ENCODE data around the gene CKAP2L.
"Not testable (repeated sequence)": the region's sequence is repeated elsewhere in the genome, so short reads cannot be mapped to it uniquely, and the experiment has no call there.

The CKAP2L gene

GRCh38 chr2:112710956-112711750 is 53.3 kb downstream of the CKAP2L start:
- no peaks in the 10 kb centered on the region for H3K4me1 ChIP-seq (ENCODE audit: control insufficient read depth, insufficient read depth, low read length)
- H3K27ac ChIP-seq (ENCODE audit: insufficient read depth, low read depth, low read length, poor library complexity, severe bottlenecking), result no peak overlapping the region
- H3K27me3 ChIP-seq (ENCODE audit: control insufficient read depth, insufficient read depth, low read length, poor library complexity, severe bottlenecking), result no peaks in the 10 kb centered on the region
- no peaks in the 10 kb centered on the region for H3K9me3 ChIP-seq (ENCODE audit: control insufficient read depth, low read length)
- WGBS, 2 experiments, result 90 to 91% methylated on average over 8 to 9 of the region's 9 CpGs
- H3K36me3 ChIP-seq (ENCODE audit: control insufficient read depth, insufficient read depth, low read length), result no peaks in the 10 kb centered on the region
- no peak overlapping the region for H3K4me3 ChIP-seq (ENCODE audit: insufficient read depth, low read depth, low read length)

- Histone ChIP-seq H3K27me3 (ENCODE audit: control insufficient read depth, insufficient read depth, low read length, poor library complexity, severe bottlenecking) (no peaks in the 10 kb centered on the region), H3K4me3 (ENCODE audit: insufficient read depth, low read depth, low read length) (no peak overlapping the region), H3K9me3 (ENCODE audit: control insufficient read depth, low read length) (no peaks in the 10 kb centered on the region), H3K4me1 (ENCODE audit: control insufficient read depth, insufficient read depth, low read length) (no peaks in the 10 kb centered on the region), H3K27ac (ENCODE audit: insufficient read depth, low read depth, low read length, poor library complexity, severe bottlenecking) (no peak overlapping the region), H3K36me3 (ENCODE audit: control insufficient read depth, insufficient read depth, low read length) (no peaks in the 10 kb centered on the region)
- WGBS, 2 experiments, result 91 to 95% methylated on average over 6 of the region's 6 CpGs
Observed at GRCh38 chr2:112709703-112710102, 54.7 kb downstream of the CKAP2L start.

- Histone ChIP-seq H3K27me3 (ENCODE audit: control insufficient read depth, insufficient read depth, low read length, poor library complexity, severe bottlenecking) (no peaks in the 10 kb centered on the region), H3K36me3 (ENCODE audit: control insufficient read depth, insufficient read depth, low read length) (no peaks in the 10 kb centered on the region), H3K9me3 (ENCODE audit: control insufficient read depth, low read length) (no peaks in the 10 kb centered on the region), H3K4me3 (ENCODE audit: insufficient read depth, low read depth, low read length) (no peak overlapping the region), H3K4me1 (ENCODE audit: control insufficient read depth, insufficient read depth, low read length) (no peaks in the 10 kb centered on the region), H3K27ac (ENCODE audit: insufficient read depth, low read depth, low read length, poor library complexity, severe bottlenecking) (no peak overlapping the region)
- 75 to 78% methylated on average over 10 of the region's 10 CpGs for WGBS, 2 experiments
Observed at GRCh38 chr2:112708968-112709367, 55.4 kb downstream of the CKAP2L start.

GRCh38 chr2:112706947-112707346 is 57.5 kb downstream of the CKAP2L start:
- 91 to 96% methylated on average over 9 of the region's 9 CpGs for WGBS, 2 experiments
- H3K27ac ChIP-seq (ENCODE audit: insufficient read depth, low read depth, low read length, poor library complexity, severe bottlenecking); H3K4me1 ChIP-seq (ENCODE audit: control insufficient read depth, insufficient read depth, low read length); H3K36me3 ChIP-seq (ENCODE audit: control insufficient read depth, insufficient read depth, low read length); H3K9me3 ChIP-seq (ENCODE audit: control insufficient read depth, low read length); H3K27me3 ChIP-seq (ENCODE audit: control insufficient read depth, insufficient read depth, low read length, poor library complexity, severe bottlenecking); H3K4me3 ChIP-seq (ENCODE audit: insufficient read depth, low read depth, low read length): not testable (repeated sequence)

GRCh38 chr2:112706170-112706664 is 58.2 kb downstream of the CKAP2L start:
- Histone ChIP-seq H3K4me3 (ENCODE audit: insufficient read depth, low read depth, low read length) (no peak overlapping the region), H3K27ac (ENCODE audit: insufficient read depth, low read depth, low read length, poor library complexity, severe bottlenecking) (no peak overlapping the region), H3K36me3 (ENCODE audit: control insufficient read depth, insufficient read depth, low read length) (no peaks in the 10 kb centered on the region), H3K4me1 (ENCODE audit: control insufficient read depth, insufficient read depth, low read length) (no peaks in the 10 kb centered on the region), H3K9me3 (ENCODE audit: control insufficient read depth, low read length) (no peaks in the 10 kb centered on the region), H3K27me3 (ENCODE audit: control insufficient read depth, insufficient read depth, low read length, poor library complexity, severe bottlenecking) (no peaks in the 10 kb centered on the region)
- 76 to 83% methylated on average over 4 to 5 of the region's 5 CpGs for WGBS, 2 experiments

- H3K27ac ChIP-seq (ENCODE audit: insufficient read depth, low read depth, low read length, poor library complexity, severe bottlenecking), result no peak overlapping the region
- no peak overlapping the region for H3K4me3 ChIP-seq (ENCODE audit: insufficient read depth, low read depth, low read length)
- H3K27me3 ChIP-seq (ENCODE audit: control insufficient read depth, insufficient read depth, low read length, poor library complexity, severe bottlenecking), result no peaks in the 10 kb centered on the region
- 92 to 97% methylated on average over 4 of the region's 4 CpGs for WGBS, 2 experiments
- no peaks in the 10 kb centered on the region for H3K36me3 ChIP-seq (ENCODE audit: control insufficient read depth, insufficient read depth, low read length)
- H3K9me3 ChIP-seq (ENCODE audit: control insufficient read depth, low read length), result no peaks in the 10 kb centered on the region
- H3K4me1 ChIP-seq (ENCODE audit: control insufficient read depth, insufficient read depth, low read length), result no peaks in the 10 kb centered on the region
Observed at GRCh38 chr2:112705575-112705974, 58.8 kb downstream of the CKAP2L start.

- no peak overlapping the region for H3K4me3 ChIP-seq (ENCODE audit: insufficient read depth, low read depth, low read length)
- no peak overlapping the region for H3K27ac ChIP-seq (ENCODE audit: insufficient read depth, low read depth, low read length, poor library complexity, severe bottlenecking)
- no peaks in the 10 kb centered on the region for H3K9me3 ChIP-seq (ENCODE audit: control insufficient read depth, low read length)
- no peaks in the 10 kb centered on the region for H3K36me3 ChIP-seq (ENCODE audit: control insufficient read depth, insufficient read depth, low read length)
- WGBS, 2 experiments, result 90 to 96% methylated on average over 1 to 2 of the region's 2 CpGs
- no peaks in the 10 kb centered on the region for H3K4me1 ChIP-seq (ENCODE audit: control insufficient read depth, insufficient read depth, low read length)
- H3K27me3 ChIP-seq (ENCODE audit: control insufficient read depth, insufficient read depth, low read length, poor library complexity, severe bottlenecking), result no peaks in the 10 kb centered on the region
Observed at GRCh38 chr2:112703684-112704083, 60.7 kb downstream of the CKAP2L start.

GRCh38 chr2:112701052-112701451 is 63.4 kb downstream of the CKAP2L start:
- no peak overlapping the region for H3K4me3 ChIP-seq (ENCODE audit: insufficient read depth, low read depth, low read length)
- H3K9me3 ChIP-seq (ENCODE audit: control insufficient read depth, low read length), result no peaks in the 10 kb centered on the region
- no peaks in the 10 kb centered on the region for H3K27me3 ChIP-seq (ENCODE audit: control insufficient read depth, insufficient read depth, low read length, poor library complexity, severe bottlenecking)
- no peaks in the 10 kb centered on the region for H3K4me1 ChIP-seq (ENCODE audit: control insufficient read depth, insufficient read depth, low read length)
- H3K36me3 ChIP-seq (ENCODE audit: control insufficient read depth, insufficient read depth, low read length), result no peaks in the 10 kb centered on the region
- no peak overlapping the region for H3K27ac ChIP-seq (ENCODE audit: insufficient read depth, low read depth, low read length, poor library complexity, severe bottlenecking)
- 92 to 96% methylated on average over 8 of the region's 8 CpGs for WGBS, 2 experiments

- 89% methylated on average over 3 of the region's 3 CpGs for WGBS, 2 experiments
- Histone ChIP-seq H3K9me3 (ENCODE audit: control insufficient read depth, low read length) (no peaks in the 10 kb centered on the region), H3K36me3 (ENCODE audit: control insufficient read depth, insufficient read depth, low read length) (no peaks in the 10 kb centered on the region), H3K4me3 (ENCODE audit: insufficient read depth, low read depth, low read length) (no peak overlapping the region), H3K27me3 (ENCODE audit: control insufficient read depth, insufficient read depth, low read length, poor library complexity, severe bottlenecking) (no peaks in the 10 kb centered on the region), H3K4me1 (ENCODE audit: control insufficient read depth, insufficient read depth, low read length) (no peaks in the 10 kb centered on the region), H3K27ac (ENCODE audit: insufficient read depth, low read depth, low read length, poor library complexity, severe bottlenecking) (no peak overlapping the region)
Observed at GRCh38 chr2:112699984-112700667, 64.3 kb downstream of the CKAP2L start.

- Histone ChIP-seq H3K27ac (ENCODE audit: insufficient read depth, low read depth, low read length, poor library complexity, severe bottlenecking) (no peak overlapping the region), H3K4me1 (ENCODE audit: control insufficient read depth, insufficient read depth, low read length) (no peaks in the 10 kb centered on the region), H3K9me3 (ENCODE audit: control insufficient read depth, low read length) (no peaks in the 10 kb centered on the region), H3K4me3 (ENCODE audit: insufficient read depth, low read depth, low read length) (no peak overlapping the region), H3K27me3 (ENCODE audit: control insufficient read depth, insufficient read depth, low read length, poor library complexity, severe bottlenecking) (no peaks in the 10 kb centered on the region), H3K36me3 (ENCODE audit: control insufficient read depth, insufficient read depth, low read length) (no peaks in the 10 kb centered on the region)
- 78 to 87% methylated on average over 3 of the region's 3 CpGs for WGBS, 2 experiments
Observed at GRCh38 chr2:112698834-112699515, 65.4 kb downstream of the CKAP2L start.
